Activated CD8-positive, alpha-beta memory T cell treated with anti-CD3 and anti-CD28 coated beads, Interleukin-2, amount 50 U/mL, for 48 hours (primary cell): ENCODE data around the gene CADPS.

ENCODE experiments used
- DNase-seq: peaks from one replicate; pipeline ENCODE4 v3.0.0-alpha.2; 2020

The CADPS gene

GRCh38 chr3:62482961-62483360, 392.3 kb downstream of the CADPS start:
- no peak for DNase-seq

DNA sequence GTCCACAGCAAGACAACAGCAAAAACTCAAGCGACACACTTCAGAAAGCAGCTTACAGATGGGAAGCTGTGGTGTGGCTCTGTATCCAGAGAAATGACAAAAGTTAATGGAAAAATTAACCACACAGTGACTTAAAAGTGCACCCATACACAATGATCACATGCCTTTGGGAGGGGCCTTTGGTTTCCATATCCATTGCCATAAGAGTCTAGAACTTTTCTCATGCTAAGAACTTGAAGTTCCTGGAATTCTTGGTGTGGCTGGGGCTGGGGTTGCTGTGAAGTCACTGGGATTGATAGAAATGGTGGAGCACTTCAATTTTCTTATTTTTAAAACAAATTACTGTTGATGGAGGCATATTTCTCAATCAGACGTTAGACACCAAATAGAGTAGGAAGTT, 393.3 kb downstream of the CADPS start:
- DNase-seq: no peak

- DNase-seq: no peak
Measured at GRCh38 chr3:62480056-62480455, 395.2 kb downstream of the CADPS start.

DNA sequence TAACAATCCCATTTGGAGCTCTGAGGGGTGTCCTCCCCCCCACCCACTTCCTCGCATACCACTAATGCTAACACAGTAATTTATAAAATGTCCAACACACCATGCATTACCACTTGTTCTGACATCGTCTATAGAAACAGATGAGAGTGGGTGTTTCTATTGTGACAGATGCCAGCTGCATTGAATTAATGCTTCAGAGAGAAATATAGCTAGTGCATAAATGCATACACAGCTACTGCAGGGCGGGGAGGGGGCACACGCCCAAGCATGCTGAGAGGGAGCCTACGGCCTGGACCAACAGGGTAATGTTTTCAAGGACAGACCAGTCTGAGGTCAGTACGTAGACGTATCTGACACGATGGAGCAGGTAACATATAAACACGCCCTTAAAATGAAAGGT, 395.9 kb downstream of the CADPS start:
- DNase-seq: no peak

GRCh38 chr3:62475306-62475705, 399.9 kb downstream of the CADPS start:
- no peak for DNase-seq

- DNase-seq: no peak
Measured at GRCh38 chr3:62467966-62468722, 407.1 kb downstream of the CADPS start.

DNA sequence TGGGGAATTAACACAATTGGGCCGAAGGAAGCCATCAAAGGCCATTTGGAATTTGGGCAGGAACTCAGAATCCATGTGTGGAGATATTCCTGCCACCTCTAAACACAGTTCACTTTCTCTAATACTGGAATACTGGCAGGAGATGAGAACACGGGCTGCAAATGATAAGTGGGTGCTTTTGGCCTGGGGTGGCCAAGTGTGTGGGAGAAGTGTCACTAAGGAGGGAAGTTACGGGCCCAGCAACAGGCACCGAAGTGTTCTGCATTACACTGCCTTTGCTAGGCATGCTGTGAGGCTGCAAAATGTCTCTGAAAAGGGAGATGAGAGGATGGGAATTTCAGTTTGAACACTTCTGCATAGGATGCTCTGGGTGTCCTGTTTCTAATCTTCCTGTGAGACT, 412.4 kb downstream of the CADPS start:
- no peak for DNase-seq

GRCh38 chr3:62462104-62462762, 413.0 kb downstream of the CADPS start:
- no peak for DNase-seq

- DNase-seq: no peak
Measured at GRCh38 chr3:62454916-62455315, 420.3 kb downstream of the CADPS start.

GRCh38 chr3:62453448-62453847, 421.8 kb downstream of the CADPS start:
- no peak for DNase-seq

- DNase-seq: no peak
Measured at GRCh38 chr3:62451211-62451887, 423.9 kb downstream of the CADPS start.

DNA sequence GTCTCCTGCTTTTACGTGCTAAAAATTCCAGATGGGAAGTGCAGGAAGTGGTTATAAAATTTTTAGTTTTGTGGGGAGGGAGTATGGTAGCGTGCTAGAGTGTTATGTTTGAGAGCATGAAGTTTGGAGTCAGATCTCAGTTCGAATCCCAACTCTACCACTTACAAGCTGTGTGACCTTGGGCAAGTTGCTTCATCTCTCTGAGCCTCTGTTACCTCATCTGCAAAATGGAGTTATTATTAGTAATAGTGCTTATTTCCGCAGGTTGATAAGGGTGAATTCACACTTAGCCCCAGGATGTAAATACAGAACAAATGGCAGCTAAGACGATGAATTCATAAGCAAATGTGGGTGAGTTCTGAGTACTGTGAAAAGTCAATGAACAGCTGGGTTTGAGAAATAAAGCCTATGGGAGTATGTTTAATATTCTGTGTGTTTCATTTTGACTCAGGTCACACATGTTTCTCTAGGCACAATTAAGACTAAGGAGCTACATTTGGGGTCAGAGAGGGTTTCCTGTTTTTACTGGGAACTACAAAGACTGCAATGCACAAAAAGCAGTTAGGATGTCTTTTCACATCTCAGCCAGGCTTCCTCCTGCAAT, 428.8 kb downstream of the CADPS start:
- no peak for DNase-seq

- no peak for DNase-seq
Measured at GRCh38 chr3:62445275-62445674, 429.9 kb downstream of the CADPS start.

DNA sequence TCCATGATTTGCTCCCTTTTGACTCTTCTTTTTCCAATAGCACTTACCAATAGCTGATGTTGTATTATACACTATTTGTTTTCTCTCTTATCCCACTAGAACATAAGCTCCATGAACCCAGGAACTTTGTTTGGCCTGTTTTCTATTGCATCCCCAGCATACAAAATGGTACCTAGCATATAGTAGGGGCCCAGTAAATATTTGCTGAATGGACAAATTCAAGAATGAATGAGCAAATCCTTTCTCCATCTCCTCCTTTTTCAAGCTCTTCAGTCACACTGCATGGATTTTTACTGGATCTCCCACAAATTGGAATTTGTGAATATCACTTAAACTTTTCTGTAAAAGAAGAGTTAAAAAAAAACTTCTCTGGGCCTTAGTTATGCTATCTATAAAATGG, 435.2 kb downstream of the CADPS start:
- DNase-seq: no peak

GRCh38 chr3:62439176-62439813, 435.9 kb downstream of the CADPS start:
- no peak for DNase-seq

- DNase-seq: no peak
Measured at GRCh38 chr3:62436785-62437184, 438.4 kb downstream of the CADPS start.

- DNase-seq: no peak
Measured at GRCh38 chr3:62433396-62433795, 441.8 kb downstream of the CADPS start.

DNA sequence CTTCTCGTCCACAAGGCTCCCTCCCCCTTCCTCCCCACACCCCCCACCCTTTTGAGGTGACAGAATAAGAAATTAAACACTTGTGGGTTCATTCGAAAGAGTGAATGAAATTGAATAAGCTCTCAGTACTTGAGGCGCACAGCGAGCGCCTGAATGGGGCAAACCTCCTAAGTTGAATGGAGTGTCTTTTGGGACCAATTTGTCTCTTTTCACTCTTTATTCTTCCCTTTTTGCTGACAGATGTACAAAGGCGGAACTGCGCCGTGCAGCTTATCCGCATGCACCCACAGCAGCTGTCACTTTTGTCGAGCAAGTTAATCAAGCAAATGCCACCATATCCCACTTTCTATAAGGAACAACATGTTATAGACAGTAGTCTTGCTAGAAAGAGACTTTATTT, 454.0 kb downstream of the CADPS start:
- DNase-seq: no peak

GRCh38 chr3:62416144-62416543, 459.1 kb downstream of the CADPS start:
- DNase-seq: no peak

- no peak for DNase-seq
Measured at GRCh38 chr3:62415312-62415801, 459.9 kb downstream of the CADPS start.

GRCh38 chr3:62414786-62415185, 460.4 kb downstream of the CADPS start:
- no peak for DNase-seq

GRCh38 chr3:62413687-62414086, 461.5 kb downstream of the CADPS start:
- DNase-seq: no peak

GRCh38 chr3:62406945-62407344, 468.3 kb downstream of the CADPS start:
- no peak for DNase-seq
